Measurements from ENCODE around the gene CFAP210.
"Not testable (repeated sequence)": the region's sequence is repeated elsewhere in the genome, so short reads cannot be mapped to it uniquely, and the experiment has no call there.

The CFAP210 gene

GRCh38 chr2:169619946-169620345, 74.3 kb downstream of the CFAP210 start:
- no peak for DNase-seq (ENCODE audit: low read depth)

- DNase-seq (ENCODE audit: low read depth), result not testable (repeated sequence)
Observed at GRCh38 chr2:169615982-169616381, 78.2 kb downstream of the CFAP210 start.

GRCh38 chr2:169613876-169614275, 80.3 kb downstream of the CFAP210 start:
- DNase-seq (ENCODE audit: low read depth), result no peak

- DNase-seq (ENCODE audit: low read depth), result no peak
Observed at GRCh38 chr2:169609264-169609663, 84.9 kb downstream of the CFAP210 start.

- no peak for DNase-seq (ENCODE audit: low read depth)
Observed at GRCh38 chr2:169599568-169599967, 94.6 kb downstream of the CFAP210 start.

GRCh38 chr2:169598982-169599381, 95.2 kb downstream of the CFAP210 start:
- no peak for DNase-seq (ENCODE audit: low read depth)

- not testable (repeated sequence) for DNase-seq (ENCODE audit: low read depth)
Observed at GRCh38 chr2:169596546-169596945, 97.7 kb downstream of the CFAP210 start.

Data from HS-5 (cell line).